ENCODE data around the gene PIP5K1B.

Gene PIP5K1B

GRCh38 chr9:68707801-68708488, 2.9 kb downstream of the PIP5K1B start:
- DNase-seq = no peak

DNA sequence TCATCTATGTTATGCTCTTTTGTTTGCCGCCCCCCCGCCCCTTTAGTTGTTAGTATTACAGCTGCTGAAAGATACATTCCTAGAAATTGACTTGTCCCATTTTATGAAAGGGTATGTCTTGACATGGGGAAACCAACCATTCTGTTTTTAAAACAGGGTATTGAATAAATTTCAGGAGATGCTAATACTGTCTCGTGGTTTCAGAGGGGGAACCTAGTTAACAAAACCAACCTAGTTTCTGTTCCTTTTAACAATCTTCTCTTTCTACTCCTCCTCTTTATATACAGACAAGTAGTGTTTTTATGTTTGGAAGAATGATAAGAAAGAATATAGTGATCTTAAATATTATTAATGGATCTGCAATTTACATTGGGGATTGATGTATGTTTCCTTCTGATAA, 3.5 kb downstream of the PIP5K1B start:
- no peak for DNase-seq

DNA sequence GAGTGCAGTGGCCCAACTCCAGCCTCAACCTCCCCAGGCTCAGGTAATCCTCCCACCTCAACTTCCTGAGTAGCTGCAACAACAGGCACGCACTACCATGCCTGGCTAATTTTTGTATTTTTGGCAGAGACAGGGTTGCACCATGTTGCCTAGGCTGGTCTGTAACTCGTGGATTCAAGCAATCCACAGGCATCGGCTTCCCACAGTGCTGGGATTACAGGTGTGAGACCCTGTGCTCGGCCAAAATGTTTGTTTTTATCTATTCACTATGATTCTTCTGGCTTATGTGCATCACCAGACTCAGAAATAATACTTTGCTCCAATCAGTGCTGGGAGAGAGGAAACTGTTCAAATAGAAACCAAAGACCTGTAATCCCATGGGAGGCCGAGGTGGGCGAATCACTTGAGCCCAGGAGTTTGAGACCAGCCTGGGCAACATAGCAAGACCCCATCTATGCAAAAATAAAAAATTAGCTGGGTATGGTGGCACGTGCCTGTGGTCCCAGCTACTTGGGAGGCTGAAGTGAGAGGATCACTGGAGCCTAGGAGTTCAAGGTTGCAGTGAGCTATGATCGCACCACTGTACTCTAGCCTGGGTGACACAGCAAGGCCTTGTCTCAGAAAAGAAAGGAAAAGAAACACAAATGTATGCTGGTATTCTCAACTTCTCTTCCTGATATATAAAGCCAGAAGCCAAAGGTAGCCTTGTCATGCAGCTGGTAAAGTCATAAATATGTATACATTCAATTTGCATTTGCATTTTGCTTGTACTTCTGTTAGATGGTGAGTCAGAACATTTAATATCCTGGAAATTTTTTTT, 4.5 kb downstream of the PIP5K1B start:
- DNase-seq = no peak

DNA sequence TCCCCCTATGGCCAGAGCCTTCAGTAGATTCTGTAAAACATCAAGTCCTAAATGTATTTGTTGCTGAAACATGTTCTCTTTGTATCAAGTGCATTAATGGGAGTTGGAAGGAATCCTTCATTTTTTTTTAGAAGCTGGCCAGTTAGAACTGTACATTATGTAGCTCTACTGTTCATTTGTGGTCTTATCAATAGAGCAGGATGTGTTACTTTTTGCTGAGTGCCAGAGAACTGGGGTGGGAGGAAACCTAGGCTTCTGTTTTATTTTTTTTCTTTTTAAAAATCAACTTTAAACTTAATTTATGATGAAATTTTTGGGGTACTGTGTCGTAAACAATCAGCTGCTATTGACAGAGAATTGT, 5.1 kb downstream of the PIP5K1B start:
- no peak for DNase-seq

- DNase-seq = no peak
Observed at GRCh38 chr9:68711281-68711680, 6.2 kb downstream of the PIP5K1B start.

DNA sequence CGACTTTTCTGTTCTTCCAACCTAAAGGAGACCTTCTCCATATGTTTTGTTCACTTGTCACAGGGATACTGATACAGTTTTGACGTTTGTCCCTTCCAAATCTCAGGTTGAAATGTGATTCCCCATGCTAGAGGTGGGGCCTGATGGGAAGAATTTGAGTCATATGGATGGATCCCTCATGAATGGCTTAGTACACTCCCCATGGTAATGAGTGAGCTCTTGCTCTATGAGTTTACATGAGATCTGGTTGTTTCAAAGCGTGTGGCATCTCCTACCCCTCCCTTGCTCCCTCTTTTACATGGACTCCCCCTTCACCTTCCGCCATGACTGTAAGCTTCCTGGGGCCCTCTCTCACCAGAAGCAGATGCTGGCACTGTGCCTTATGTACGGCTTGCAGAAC, 6.9 kb downstream of the PIP5K1B start:
- no peak for DNase-seq

GRCh38 chr9:68714416-68715180, 9.6 kb downstream of the PIP5K1B start:
- DNase-seq = no peak

DNA sequence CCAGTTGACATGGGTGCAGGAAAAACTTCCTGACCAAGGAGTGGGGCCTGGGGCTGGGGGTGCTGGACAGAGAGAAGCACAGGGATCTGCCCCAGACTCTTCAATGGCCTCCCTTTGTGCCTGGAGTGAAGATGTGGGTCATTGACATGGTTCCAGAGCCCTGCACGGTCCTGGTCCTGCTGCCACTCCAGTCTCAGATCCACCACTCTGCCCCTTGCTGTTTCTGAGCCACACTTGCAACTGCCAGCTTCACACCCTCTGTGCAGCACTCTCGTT, 10.1 kb downstream of the PIP5K1B start:
- DNase-seq = no peak

GRCh38 chr9:68717552-68718443, 12.8 kb downstream of the PIP5K1B start:
- DNase-seq = no peak

DNA sequence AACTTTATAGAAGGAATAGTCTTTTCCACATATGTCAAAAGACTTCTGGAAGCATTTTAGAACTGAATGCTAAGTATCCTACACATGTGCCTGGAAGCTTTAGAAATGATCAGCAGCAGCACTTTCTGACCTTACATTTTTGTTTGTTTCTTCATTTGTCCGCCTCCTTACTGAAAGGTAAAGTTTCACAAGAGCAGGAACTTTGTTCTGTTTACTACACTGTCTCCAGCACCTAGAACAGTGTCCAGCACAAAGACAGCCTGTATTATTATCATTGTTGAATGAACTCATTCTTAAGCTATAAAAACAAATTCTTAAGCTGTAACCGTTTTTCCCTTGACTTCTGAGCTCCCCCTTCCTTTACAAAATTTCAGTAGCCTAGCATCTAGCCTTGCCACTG, 14.8 kb downstream of the PIP5K1B start:
- no peak for DNase-seq

- no peak for DNase-seq
Observed at GRCh38 chr9:68720656-68721313, 15.7 kb downstream of the PIP5K1B start.

DNA sequence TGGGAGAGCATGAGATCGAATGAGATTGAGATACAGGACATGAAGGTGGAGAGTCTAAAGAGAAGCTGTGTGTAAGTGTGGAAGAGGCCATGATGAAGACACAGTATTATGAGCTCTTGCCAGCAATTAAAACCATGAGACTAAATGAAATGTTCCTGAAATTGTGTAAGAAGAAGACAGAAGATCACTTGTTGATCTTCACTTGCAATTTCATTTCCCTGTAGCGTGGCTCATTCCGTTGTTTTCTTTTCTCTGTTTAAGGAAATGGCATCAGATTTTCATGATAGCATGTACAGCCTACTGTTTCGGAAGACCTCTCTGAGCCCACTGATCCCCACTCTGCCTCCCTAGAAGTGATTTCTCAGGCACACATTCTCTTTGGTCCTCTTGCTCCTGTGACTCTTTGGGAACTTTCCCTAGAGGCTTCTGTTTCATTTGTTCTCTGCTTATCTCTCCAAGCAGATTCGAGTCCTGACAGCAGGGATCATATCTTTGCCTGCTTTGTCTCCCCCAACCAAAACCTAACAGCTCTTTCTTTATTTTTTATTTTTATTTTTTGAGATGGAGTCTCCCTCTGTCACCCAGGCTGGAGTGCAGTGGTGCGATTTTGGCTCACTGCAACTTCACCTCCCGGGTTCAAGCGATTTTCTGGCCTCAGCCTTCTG, 16.8 kb downstream of the PIP5K1B start:
- DNase-seq = no peak

DNA sequence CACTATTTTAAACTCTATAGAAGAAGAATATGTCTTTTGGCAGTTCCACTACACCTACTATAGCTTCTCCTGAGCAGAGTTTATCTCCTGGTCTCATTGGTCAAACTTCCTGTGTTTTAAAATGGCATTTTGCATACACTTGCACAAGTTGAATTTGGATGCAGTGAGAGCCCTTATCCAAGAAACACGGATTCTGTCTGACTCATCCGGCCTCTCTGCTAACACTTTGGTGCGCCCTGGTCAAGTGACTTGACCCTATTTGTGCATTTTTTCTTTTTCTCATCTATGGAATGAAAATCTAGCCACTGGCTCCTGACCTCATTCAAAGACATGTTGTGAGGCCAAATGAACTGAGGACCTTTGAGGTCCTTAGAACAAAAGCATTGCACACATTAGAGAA, 20.0 kb downstream of the PIP5K1B start:
- DNase-seq = no peak

DNA sequence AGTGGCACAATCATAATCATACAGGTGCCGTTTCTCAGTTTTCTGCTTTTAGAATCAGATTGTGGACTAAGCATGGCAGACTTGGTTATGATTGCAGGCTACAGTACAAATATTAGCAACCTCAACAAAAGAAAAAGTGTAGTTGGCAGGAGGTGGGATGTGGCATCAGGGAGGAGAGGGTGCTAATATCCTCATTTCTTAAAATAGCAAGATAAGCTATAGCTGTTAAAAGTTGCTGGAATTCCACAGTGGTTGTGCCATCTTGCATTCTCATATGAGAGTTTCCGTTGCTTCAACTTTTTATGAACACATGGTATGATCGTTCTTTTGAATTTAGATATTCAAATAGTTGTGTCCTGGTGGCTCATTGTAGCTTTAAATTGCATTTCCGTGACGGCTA, 21.4 kb downstream of the PIP5K1B start:
- DNase-seq = no peak

DNA sequence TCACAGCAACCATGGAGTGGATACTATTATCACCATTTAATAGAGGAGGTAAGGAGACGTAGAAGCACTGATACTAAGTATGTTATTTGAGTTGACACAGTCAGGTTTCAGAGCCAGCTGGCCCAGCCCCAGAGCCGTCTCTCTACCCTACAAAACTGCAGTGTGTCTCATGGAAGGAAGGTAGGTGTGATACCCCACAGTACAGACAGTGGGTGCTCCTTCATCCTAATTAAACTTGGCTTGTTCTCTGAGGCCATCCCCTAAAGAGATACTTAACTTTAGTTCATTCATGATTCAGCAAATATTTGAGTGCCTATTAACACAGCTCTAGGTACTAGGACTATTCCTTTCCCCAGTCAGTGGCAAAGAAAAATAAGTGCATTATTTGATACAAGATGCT, 22.6 kb downstream of the PIP5K1B start:
- no peak for DNase-seq

- no peak for DNase-seq
Observed at GRCh38 chr9:68728731-68729130, 23.7 kb downstream of the PIP5K1B start.

- no peak for DNase-seq
Observed at GRCh38 chr9:68730570-68731235, 25.7 kb downstream of the PIP5K1B start.

GRCh38 chr9:68731857-68732256, 26.8 kb downstream of the PIP5K1B start:
- DNase-seq = no peak

DNA sequence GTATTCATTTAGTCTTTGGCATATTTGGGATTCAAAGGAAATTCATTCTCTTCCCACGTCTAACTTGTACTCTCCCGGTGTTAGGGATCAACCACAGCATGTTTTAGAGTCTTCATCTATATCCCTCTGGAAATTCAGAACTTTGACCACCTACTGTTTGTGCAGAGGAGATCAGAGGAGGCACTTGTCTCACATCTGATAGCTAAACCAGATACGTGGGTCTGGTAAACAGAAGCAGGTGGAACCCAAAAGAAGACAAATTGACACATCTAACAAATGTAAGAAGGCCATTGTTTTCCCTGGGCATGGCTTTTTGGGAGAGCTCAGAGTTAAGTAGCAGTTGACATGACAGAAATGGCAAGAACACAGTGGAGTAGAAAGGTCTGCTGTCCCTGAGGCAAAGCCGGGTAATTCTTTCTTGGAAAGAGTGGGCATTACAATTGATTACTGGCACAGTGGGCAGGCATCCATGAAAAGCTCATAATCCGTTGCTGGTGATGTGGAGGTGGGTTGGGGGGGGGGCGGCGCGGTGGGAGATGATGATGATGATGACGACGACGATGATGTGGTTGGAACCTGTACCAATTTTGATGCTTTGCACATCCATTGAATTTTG, 27.5 kb downstream of the PIP5K1B start:
- no peak for DNase-seq

DNA sequence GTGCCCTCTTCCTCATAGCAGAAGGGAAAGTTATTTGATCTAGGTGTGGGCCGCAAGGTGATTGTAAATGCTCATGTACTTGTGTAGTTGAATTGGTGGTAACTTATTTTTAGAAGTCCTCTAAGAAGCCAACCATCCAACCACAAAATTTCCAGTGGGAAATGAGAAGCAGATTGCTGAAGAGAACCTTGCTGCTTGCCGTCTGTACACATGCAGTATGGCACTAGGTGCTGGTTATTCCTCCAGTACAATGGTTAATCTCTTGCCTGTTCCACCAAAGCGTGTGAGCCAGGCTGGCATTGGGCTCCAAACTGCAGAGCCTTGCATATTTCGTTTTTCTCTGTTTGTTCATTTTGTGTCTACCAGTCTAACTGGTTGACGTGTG, 28.0 kb downstream of the PIP5K1B start:
- no peak for DNase-seq

- DNase-seq = no peak
Observed at GRCh38 chr9:68738358-68738757, 33.3 kb downstream of the PIP5K1B start.
